ENCODE measurements around the gene TMEM271.

- TF ChIP-seq CTCF (IDR thresholded peaks at IDR 0.05) (no peak), POLR2A (IDR thresholded peaks at IDR 0.05) (no peak)
These were observed 41.8 kb upstream of the TMEM271 start for GRCh38 chr4:617644-618641.
